Erythroblast (primary cell): ENCODE measurements around the gene ERBB4.

Source experiments
- DNase-seq, 2 experiments: peaks; one replicate each; lab custom pipeline; 2025; lab: John Stamatoyannopoulos, UW
- GATA1 ChIP-seq: IDR thresholded peaks from 2 replicates; pipeline ENCODE4 v1.6.1; 2011; ENCODE audit warnings: low read depth, mild to moderate bottlenecking, control low read depth, low read length, moderate library complexity
- POLR2A ChIP-seq: IDR thresholded peaks from 2 replicates; pipeline ENCODE4 v1.6.1; 2011; ENCODE audit warnings: mild to moderate bottlenecking, low read length

ERBB4 gene

GRCh38 chr2:212441141-212441540 is 97.5 kb downstream of the ERBB4 start:
- no peak for DNase-seq
- TF ChIP-seq POLR2A (no peak), GATA1 (no peak)

GRCh38 chr2:212428681-212429478 is 109.7 kb downstream of the ERBB4 start:
- no peak for DNase-seq
- no peak for TF ChIP-seq POLR2A
- no peak for TF ChIP-seq GATA1

GRCh38 chr2:212427638-212428037 is 111.0 kb downstream of the ERBB4 start:
- DNase-seq = no peak
- no peak for TF ChIP-seq GATA1
- TF ChIP-seq POLR2A = no peak

- no peak for DNase-seq
- TF ChIP-seq GATA1 (no peak), POLR2A (no peak)
These were observed 111.8 kb downstream of the ERBB4 start for GRCh38 chr2:212426637-212427412.

- DNase-seq = no peak
- no peak for TF ChIP-seq GATA1
- no peak for TF ChIP-seq POLR2A
These were observed 114.5 kb downstream of the ERBB4 start for GRCh38 chr2:212424082-212424481.

GRCh38 chr2:212423089-212423488 is 115.5 kb downstream of the ERBB4 start:
- TF ChIP-seq POLR2A (no peak), GATA1 (no peak)
- DNase-seq = no peak

GRCh38 chr2:212421556-212422334 is 116.9 kb downstream of the ERBB4 start:
- no peak for TF ChIP-seq GATA1
- no peak for TF ChIP-seq POLR2A
- DNase-seq = no peak

GRCh38 chr2:212416086-212416485 is 122.5 kb downstream of the ERBB4 start:
- TF ChIP-seq POLR2A (no peak), GATA1 (no peak)
- DNase-seq = no peak

GRCh38 chr2:212414767-212415211 is 123.8 kb downstream of the ERBB4 start:
- DNase-seq = no peak
- TF ChIP-seq POLR2A (no peak), GATA1 (no peak)

GRCh38 chr2:212409560-212409959 is 129.0 kb downstream of the ERBB4 start:
- TF ChIP-seq GATA1 (no peak), POLR2A (no peak)

GRCh38 chr2:212408524-212408923 is 130.1 kb downstream of the ERBB4 start:
- no peak for DNase-seq
- TF ChIP-seq GATA1 = no peak
- no peak for TF ChIP-seq POLR2A

More at GRCh38 chr2:212409560-212409959, 129.0 kb downstream of the ERBB4 start:
- DNase-seq = no peak

GRCh38 chr2:212406716-212407115 is 131.9 kb downstream of the ERBB4 start:
- DNase-seq = no peak
- TF ChIP-seq GATA1 (no peak), POLR2A (no peak)

- DNase-seq = no peak
- no peak for TF ChIP-seq GATA1
- TF ChIP-seq POLR2A = no peak
These were observed 136.3 kb downstream of the ERBB4 start for GRCh38 chr2:212402316-212402715.

- no peak for DNase-seq
These were observed 140.3 kb downstream of the ERBB4 start for GRCh38 chr2:212398316-212398715.

More at GRCh38 chr2:212398316-212398715, 140.3 kb downstream of the ERBB4 start:
- no peak for TF ChIP-seq GATA1
- no peak for TF ChIP-seq POLR2A
